ENCODE measurements around the gene MYMK. TPM values are rescaled to one million over a fixed set of nuclear protein-coding genes. Genes with fewer than 3 reads are reported as not detected.

MYMK gene
- total RNA-seq, 2 donors from 2014 or later: not detected

DNA sequence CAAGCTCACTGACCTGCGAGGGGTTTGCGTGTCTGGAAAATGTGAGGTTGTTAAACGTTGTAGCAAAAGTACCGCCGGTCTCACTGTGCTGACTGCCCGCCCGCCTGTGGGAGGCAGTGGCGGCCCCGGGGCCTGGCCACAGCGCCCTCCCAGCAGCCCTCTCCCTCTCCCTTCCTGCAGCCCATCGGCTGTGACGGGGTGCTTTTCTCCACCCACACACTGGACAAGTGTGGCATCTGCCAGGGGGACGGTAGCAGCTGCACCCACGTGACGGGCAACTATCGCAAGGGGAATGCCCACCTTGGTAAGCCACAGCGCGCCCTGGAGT is 15.9 kb upstream of the MYMK start:
- TF ChIP-seq, protein P1, sequence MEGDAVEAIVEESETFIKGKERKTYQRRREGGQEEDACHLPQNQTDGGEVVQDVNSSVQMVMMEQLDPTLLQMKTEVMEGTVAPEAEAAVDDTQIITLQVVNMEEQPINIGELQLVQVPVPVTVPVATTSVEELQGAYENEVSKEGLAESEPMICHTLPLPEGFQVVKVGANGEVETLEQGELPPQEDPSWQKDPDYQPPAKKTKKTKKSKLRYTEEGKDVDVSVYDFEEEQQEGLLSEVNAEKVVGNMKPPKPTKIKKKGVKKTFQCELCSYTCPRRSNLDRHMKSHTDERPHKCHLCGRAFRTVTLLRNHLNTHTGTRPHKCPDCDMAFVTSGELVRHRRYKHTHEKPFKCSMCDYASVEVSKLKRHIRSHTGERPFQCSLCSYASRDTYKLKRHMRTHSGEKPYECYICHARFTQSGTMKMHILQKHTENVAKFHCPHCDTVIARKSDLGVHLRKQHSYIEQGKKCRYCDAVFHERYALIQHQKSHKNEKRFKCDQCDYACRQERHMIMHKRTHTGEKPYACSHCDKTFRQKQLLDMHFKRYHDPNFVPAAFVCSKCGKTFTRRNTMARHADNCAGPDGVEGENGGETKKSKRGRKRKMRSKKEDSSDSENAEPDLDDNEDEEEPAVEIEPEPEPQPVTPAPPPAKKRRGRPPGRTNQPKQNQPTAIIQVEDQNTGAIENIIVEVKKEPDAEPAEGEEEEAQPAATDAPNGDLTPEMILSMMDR (conservative IDR thresholded peaks at IDR 0.05): peak; percentile 57
- peaks cover 7% of the 10 kb centered on the region for H3K27me3 Mint-ChIP-seq (ENCODE audit: insufficient read depth)
- Histone ChIP-seq H3K9me3 (ENCODE audit: control insufficient read depth, low read length) (no peaks in the 10 kb centered on the region), H3K27ac (ENCODE audit: low read depth, low read length) (no peak overlapping the region), H3K9ac (ENCODE audit: extremely low read depth, low read length, poor library complexity, severe bottlenecking) (no peak overlapping the region), H3K27me3 (ENCODE audit: control insufficient read depth, insufficient read depth, low read length, poor library complexity, severe bottlenecking) (no peaks in the 10 kb centered on the region), H3K4me1 (ENCODE audit: control insufficient read depth, insufficient read depth, low read length) (no peaks in the 10 kb centered on the region), H3K4me3 (ENCODE audit: low read length) (no peak overlapping the region), H3K36me3 (ENCODE audit: control insufficient read depth, insufficient read depth, low read length) (no peaks in the 10 kb centered on the region)
- WGBS, 2 experiments (ENCODE audit: insufficient coverage in 1 of 2, insufficient read length in 1 of 2): 89 to 91% methylated on average over 10 to 18 of the region's 18 CpGs
- H3K36me3 Mint-ChIP-seq (ENCODE audit: low read depth): no peaks in the 10 kb centered on the region
- no peak overlapping the region for H3K27ac Mint-ChIP-seq
- H3K9me3 Mint-ChIP-seq: no peaks in the 10 kb centered on the region
- peak; percentile 72 for DNase-seq
- H3K4me1 Mint-ChIP-seq: peaks cover 4% of the 10 kb centered on the region
- no peak overlapping the region for H3K4me3 Mint-ChIP-seq

DNA sequence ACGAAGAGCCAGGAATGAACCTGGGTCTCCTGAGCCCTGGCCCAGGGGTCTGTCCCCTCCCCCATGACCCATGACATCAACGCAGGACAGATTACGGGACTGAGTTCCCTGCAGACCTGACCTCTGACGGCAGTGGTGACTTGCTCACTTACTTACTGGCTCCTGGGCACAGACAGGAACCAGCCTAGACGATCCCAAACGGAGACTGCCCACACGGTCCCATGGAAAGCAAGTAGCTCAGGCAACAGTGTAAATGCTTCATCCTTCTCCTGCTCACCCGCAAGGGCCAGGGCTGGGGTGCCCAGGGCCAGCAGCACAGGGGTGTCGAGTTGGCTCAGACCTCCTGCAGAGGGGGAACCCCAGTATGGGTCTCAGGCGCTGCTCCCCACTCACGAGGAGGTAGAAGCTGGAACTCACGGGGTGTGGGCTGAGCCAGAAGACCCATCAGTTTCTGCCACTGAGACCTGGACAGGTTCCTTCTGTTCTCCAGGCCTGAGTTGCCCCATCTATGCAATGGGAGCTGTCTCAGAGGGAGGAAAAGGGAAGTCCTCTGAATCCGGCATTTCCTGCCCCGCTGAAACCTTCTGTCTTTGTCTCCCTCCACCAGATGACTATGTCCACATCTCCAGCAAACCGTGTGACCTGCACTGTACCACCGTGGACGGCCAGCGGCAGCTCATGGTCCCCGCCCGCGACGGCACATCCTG is 15.4 kb upstream of the MYMK start:
- WGBS, 2 experiments (ENCODE audit: insufficient coverage in 1 of 2, insufficient read length in 1 of 2): 81 to 86% methylated on average over 11 to 22 of the region's 22 CpGs
- Mint-ChIP-seq H3K27me3 (ENCODE audit: insufficient read depth) (peaks cover 7% of the 10 kb centered on the region), H3K4me3 (no peak overlapping the region), H3K36me3 (ENCODE audit: low read depth) (no peaks in the 10 kb centered on the region), H3K4me1 (peaks cover 4% of the 10 kb centered on the region), H3K27ac (no peak overlapping the region), H3K9me3 (no peaks in the 10 kb centered on the region)
- Histone ChIP-seq H3K4me1 (ENCODE audit: control insufficient read depth, insufficient read depth, low read length) (no peaks in the 10 kb centered on the region), H3K36me3 (ENCODE audit: control insufficient read depth, insufficient read depth, low read length) (no peaks in the 10 kb centered on the region), H3K9me3 (ENCODE audit: control insufficient read depth, low read length) (no peaks in the 10 kb centered on the region), H3K9ac (ENCODE audit: extremely low read depth, low read length, poor library complexity, severe bottlenecking) (no peak overlapping the region), H3K4me3 (ENCODE audit: low read length) (no peak overlapping the region), H3K27ac (ENCODE audit: low read depth, low read length) (no peak overlapping the region), H3K27me3 (ENCODE audit: control insufficient read depth, insufficient read depth, low read length, poor library complexity, severe bottlenecking) (no peaks in the 10 kb centered on the region)
- TF ChIP-seq, protein P1 (conservative IDR thresholded peaks at IDR 0.05): no peak
- DNase-seq: no peak

GRCh38 chr9:133538851-133539833 is 14.4 kb upstream of the MYMK start:
- Mint-ChIP-seq H3K4me1 (peaks cover 4% of the 10 kb centered on the region), H3K36me3 (ENCODE audit: low read depth) (no peaks in the 10 kb centered on the region), H3K9me3 (no peaks in the 10 kb centered on the region), H3K27ac (peak overlapping the region; percentile 71), H3K27me3 (ENCODE audit: insufficient read depth) (peaks cover 9% of the 10 kb centered on the region), H3K4me3 (no peak overlapping the region)
- Histone ChIP-seq H3K4me3 (ENCODE audit: low read length) (no peak overlapping the region), H3K4me1 (ENCODE audit: control insufficient read depth, insufficient read depth, low read length) (no peaks in the 10 kb centered on the region), H3K27ac (ENCODE audit: low read depth, low read length) (no peak overlapping the region), H3K9me3 (ENCODE audit: control insufficient read depth, low read length) (no peaks in the 10 kb centered on the region), H3K36me3 (ENCODE audit: control insufficient read depth, insufficient read depth, low read length) (no peaks in the 10 kb centered on the region), H3K9ac (ENCODE audit: extremely low read depth, low read length, poor library complexity, severe bottlenecking) (no peak overlapping the region), H3K27me3 (ENCODE audit: control insufficient read depth, insufficient read depth, low read length, poor library complexity, severe bottlenecking) (peaks cover 1% of the 10 kb centered on the region)
- 79 to 88% methylated on average over 36 to 47 of the region's 47 CpGs for WGBS, 2 experiments (ENCODE audit: insufficient coverage in 1 of 2, insufficient read length in 1 of 2)
- TF ChIP-seq, protein P1 (conservative IDR thresholded peaks at IDR 0.05): no peak
- DNase-seq: no peak
